LNCaP clone FGC (cell line): ENCODE results near the gene KRT33A.

Experiments
- DNase-seq: peaks from one replicate; pipeline ENCODE4 v3.0.0-alpha.2; 2011; ENCODE audit warnings: low read depth
- H3K4me3 ChIP-seq: 2 replicates; pipeline ENCODE4 v1.5.1; 2011; ENCODE audit warnings: mild to moderate bottlenecking, low read depth, low read length, control low read depth
- TF ChIP-seq, protein P1 (sequence below): IDR thresholded peaks from 2 replicates; pipeline ENCODE4 v1.5.1; 2012; ENCODE audit warnings: mild to moderate bottlenecking; ENCODE audit not compliant: control insufficient read depth, insufficient read depth; ENCODE audit errors: extremely low read depth

The KRT33A gene

DNA sequence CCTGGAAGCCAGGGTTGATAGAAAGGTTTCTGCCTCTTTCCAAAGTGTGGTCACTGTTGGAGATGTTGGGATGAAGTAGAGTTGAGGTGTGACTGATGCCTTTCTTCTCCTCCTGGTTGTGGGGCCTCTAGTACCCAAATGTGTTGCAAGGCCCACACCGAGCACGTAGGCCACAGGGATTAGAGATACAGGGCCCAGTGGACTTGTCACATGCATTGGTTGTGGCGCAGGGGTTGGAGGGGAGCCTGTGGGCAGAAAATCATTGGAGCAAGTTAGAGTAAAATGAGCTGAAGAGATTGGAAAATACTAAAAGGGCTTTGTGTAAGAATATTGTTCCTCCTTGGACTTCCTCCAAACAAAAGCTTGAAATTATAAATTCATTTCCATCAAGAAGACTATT lies 4.6 kb downstream of the KRT33A start:
- DNase-seq, result no peak
- TF ChIP-seq, protein P1, sequence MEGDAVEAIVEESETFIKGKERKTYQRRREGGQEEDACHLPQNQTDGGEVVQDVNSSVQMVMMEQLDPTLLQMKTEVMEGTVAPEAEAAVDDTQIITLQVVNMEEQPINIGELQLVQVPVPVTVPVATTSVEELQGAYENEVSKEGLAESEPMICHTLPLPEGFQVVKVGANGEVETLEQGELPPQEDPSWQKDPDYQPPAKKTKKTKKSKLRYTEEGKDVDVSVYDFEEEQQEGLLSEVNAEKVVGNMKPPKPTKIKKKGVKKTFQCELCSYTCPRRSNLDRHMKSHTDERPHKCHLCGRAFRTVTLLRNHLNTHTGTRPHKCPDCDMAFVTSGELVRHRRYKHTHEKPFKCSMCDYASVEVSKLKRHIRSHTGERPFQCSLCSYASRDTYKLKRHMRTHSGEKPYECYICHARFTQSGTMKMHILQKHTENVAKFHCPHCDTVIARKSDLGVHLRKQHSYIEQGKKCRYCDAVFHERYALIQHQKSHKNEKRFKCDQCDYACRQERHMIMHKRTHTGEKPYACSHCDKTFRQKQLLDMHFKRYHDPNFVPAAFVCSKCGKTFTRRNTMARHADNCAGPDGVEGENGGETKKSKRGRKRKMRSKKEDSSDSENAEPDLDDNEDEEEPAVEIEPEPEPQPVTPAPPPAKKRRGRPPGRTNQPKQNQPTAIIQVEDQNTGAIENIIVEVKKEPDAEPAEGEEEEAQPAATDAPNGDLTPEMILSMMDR, result no peak
- no peak overlapping the region for H3K4me3 ChIP-seq

DNA sequence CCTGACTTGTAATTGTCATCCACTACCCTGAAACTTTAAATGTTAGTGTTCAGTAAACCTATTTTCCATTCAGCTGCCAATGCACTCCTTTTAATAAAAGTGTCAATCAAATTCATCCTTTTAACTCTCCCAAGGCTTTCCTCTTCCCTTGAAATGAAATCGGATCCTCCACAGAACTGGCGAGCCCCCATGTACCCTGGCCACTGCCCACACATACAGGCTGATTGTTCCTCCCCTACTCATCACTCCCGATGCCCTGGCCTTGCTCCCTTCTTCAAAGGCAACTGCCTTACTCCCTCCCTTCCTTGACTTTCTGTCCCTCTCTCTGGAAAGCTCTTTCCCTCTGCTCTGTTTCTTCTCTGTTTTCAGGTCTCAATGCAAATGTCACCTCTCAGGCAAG lies 7.6 kb downstream of the KRT33A start:
- TF ChIP-seq, protein P1, result no peak
- no peak for DNase-seq
- no peak overlapping the region for H3K4me3 ChIP-seq

GRCh38 chr17:41340934-41341861 lies 9.4 kb downstream of the KRT33A start:
- TF ChIP-seq, protein P1, result no peak
- DNase-seq, result no peak

GRCh38 chr17:41340494-41340893 lies 10.1 kb downstream of the KRT33A start:
- TF ChIP-seq, protein P1, result no peak

More at GRCh38 chr17:41340934-41341861, 9.4 kb downstream of the KRT33A start:
- no peak overlapping the region for H3K4me3 ChIP-seq

GRCh38 chr17:41339571-41340172 lies 11.0 kb downstream of the KRT33A start:
- DNase-seq, result no peak
- TF ChIP-seq, protein P1, result no peak
- no peak overlapping the region for H3K4me3 ChIP-seq

More at GRCh38 chr17:41340494-41340893, 10.1 kb downstream of the KRT33A start:
- no peak for DNase-seq
- H3K4me3 ChIP-seq, result no peak overlapping the region

DNA sequence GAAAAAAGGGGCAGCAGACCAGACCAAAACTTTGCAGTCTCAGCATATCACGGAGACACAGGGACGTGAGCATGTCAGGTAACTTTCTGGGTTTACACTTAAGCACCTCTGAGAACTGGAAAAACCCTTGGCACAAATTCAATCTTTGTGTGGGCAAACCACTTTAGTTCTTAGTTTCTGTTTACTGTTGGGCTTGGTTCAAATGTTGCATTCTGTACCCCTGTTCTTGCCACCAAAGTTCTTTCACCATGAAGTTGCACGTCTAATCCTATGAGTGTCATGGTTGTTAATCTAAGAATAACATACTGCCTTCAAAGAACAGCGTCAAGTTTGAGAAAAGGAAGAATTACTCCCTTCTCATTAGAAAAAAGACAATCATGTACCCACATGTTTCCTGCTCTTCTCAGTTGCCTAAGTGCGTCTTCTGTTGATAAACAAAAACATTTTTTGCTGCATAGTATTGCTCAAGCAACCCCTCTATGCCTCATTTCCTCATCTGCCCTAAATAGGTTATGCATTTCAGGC lies 11.6 kb downstream of the KRT33A start:
- no peak overlapping the region for H3K4me3 ChIP-seq
- TF ChIP-seq, protein P1, result no peak
- no peak for DNase-seq

DNA sequence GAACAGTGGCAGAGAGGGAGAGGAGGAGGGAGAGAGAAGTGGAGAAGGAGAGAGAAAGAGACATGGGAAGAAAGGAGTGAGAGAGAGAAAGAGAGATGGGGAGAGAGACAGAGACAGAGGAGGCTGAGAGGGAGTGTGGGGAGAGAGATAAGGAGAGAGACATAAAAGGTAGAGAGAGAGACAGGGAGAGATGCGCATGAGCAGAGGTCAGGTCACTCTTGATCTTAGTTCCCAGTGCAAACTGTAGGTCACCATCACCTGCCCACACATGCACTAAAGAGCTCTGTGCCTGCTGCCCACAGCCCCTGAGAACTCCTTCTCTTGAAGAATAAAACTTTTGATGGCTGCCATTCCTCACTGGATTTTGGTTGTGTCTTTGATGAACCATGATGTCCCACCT lies 14.9 kb downstream of the KRT33A start:
- DNase-seq, result no peak
- H3K4me3 ChIP-seq, result no peak overlapping the region
- TF ChIP-seq, protein P1, result no peak
